ENCODE measurements around the gene PLA2G6.
"Not testable (repeated sequence)": the region's sequence is repeated elsewhere in the genome, so short reads cannot be mapped to it uniquely, and the experiment has no call there.

The PLA2G6 gene

GRCh38 chr22:38191731-38192474 is 10.3 kb upstream of the PLA2G6 start:
- DNase-seq (ENCODE audit: low read depth) = no peak

- DNase-seq (ENCODE audit: low read depth) = no peak
Measured at GRCh38 chr22:38191055-38191454, 9.4 kb upstream of the PLA2G6 start.

- DNase-seq (ENCODE audit: low read depth) = no peak
Measured at GRCh38 chr22:38190581-38190980, 9.0 kb upstream of the PLA2G6 start.

GRCh38 chr22:38189104-38189503 is 7.5 kb upstream of the PLA2G6 start:
- no peak for DNase-seq (ENCODE audit: low read depth)

- DNase-seq (ENCODE audit: low read depth) = no peak
Measured at GRCh38 chr22:38187413-38188212, 6.0 kb upstream of the PLA2G6 start.

GRCh38 chr22:38186429-38186828 is 4.8 kb upstream of the PLA2G6 start:
- DNase-seq (ENCODE audit: low read depth) = no peak

GRCh38 chr22:38184788-38185187 is 3.2 kb upstream of the PLA2G6 start:
- no peak for DNase-seq (ENCODE audit: low read depth)

GRCh38 chr22:38180841-38181452 is 683 bp downstream of the PLA2G6 start:
- DNase-seq (ENCODE audit: low read depth) = no peak

GRCh38 chr22:38178605-38178937 is 3.1 kb downstream of the PLA2G6 start:
- DNase-seq (ENCODE audit: low read depth) = not testable (repeated sequence)

GRCh38 chr22:38177926-38178604 is 3.6 kb downstream of the PLA2G6 start:
- DNase-seq (ENCODE audit: low read depth) = peak; percentile 88

- DNase-seq (ENCODE audit: low read depth) = not testable (repeated sequence)
Measured at GRCh38 chr22:38177571-38177925, 4.1 kb downstream of the PLA2G6 start.

- no peak for DNase-seq (ENCODE audit: low read depth)
Measured at GRCh38 chr22:38177044-38177443, 4.6 kb downstream of the PLA2G6 start.

GRCh38 chr22:38176170-38176741 is 5.4 kb downstream of the PLA2G6 start:
- DNase-seq (ENCODE audit: low read depth) = peak; percentile 91

GRCh38 chr22:38175206-38176118 is 6.2 kb downstream of the PLA2G6 start:
- no peak for DNase-seq (ENCODE audit: low read depth)

GRCh38 chr22:38174626-38175025 is 7.0 kb downstream of the PLA2G6 start:
- no peak for DNase-seq (ENCODE audit: low read depth)

- DNase-seq (ENCODE audit: low read depth) = no peak
Measured at GRCh38 chr22:38173641-38173906, 8.1 kb downstream of the PLA2G6 start.

- DNase-seq (ENCODE audit: low read depth) = no peak
Measured at GRCh38 chr22:38172832-38173640, 8.6 kb downstream of the PLA2G6 start.

GRCh38 chr22:38171927-38172831 is 9.5 kb downstream of the PLA2G6 start:
- no peak for DNase-seq (ENCODE audit: low read depth)

GRCh38 chr22:38170469-38170868 is 11.2 kb downstream of the PLA2G6 start:
- no peak for DNase-seq (ENCODE audit: low read depth)

- no peak for DNase-seq (ENCODE audit: low read depth)
Measured at GRCh38 chr22:38169116-38169515, 12.5 kb downstream of the PLA2G6 start.
